ENCODE results near the gene FCRL5.
"Not testable (repeated sequence)": the region's sequence is repeated elsewhere in the genome, so short reads cannot be mapped to it uniquely, and the experiment has no call there.

Gene FCRL5

DNA sequence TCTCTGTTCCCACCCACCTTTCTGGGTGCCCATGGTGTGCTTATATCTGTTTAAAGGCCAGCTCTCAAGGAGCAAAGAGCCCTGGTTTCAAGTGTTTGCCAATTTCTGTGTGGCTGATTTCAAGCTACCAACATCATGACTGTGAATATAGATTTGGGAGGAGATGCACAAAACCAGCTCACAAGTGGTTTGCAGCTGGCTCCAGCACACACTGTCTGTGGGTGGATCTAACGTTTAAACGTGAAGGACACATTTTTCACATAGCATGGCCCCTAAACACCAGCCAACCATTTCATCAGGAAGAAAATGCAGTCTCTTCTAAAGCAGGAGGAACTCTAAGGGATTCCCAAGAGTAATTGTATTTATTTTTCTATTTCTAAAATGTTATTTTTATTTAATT lies 65.2 kb downstream of the FCRL5 start:
- DNase-seq (ENCODE audit: low read depth): no peak

DNA sequence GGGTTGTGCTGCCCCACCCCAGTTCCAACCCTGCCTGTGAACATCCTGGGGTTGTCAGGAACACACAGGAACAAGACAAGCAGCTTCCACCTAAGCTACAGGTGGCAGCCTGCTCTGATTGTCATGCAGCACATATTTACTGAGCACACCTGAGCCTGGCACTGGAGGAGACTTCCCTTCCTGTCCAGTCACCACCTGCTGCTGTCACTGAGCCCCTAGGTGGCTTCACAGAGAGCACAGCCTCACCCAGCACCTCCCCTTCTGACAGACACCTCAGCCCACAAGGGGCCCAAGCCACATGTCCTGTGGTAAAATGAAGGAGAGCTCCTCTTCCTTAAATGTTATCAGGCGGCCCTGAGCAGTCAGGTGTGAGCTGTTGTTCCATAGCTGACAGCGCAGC lies 65.9 kb downstream of the FCRL5 start:
- not testable (repeated sequence) for DNase-seq (ENCODE audit: low read depth)

DNA sequence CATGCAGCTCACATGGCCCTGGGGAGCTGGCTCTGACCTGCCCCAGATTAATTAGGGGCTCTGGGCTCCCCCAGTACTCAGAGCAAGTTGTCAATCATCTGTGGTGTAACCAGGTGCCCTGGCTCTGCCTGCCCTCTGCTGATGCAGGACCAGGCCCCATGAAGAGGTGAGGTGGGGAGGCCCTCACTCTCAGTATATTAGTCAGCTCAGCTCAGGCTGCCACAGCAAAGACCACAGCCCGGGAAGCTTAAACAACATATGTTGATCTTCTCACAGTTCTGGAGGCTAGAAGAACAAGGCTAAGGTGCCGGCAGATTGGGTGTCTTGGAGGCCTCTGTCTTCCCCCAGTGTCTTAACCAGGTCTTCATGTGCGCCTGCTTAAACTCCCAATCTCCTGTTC lies 66.5 kb downstream of the FCRL5 start:
- DNase-seq (ENCODE audit: low read depth): no peak

DNA sequence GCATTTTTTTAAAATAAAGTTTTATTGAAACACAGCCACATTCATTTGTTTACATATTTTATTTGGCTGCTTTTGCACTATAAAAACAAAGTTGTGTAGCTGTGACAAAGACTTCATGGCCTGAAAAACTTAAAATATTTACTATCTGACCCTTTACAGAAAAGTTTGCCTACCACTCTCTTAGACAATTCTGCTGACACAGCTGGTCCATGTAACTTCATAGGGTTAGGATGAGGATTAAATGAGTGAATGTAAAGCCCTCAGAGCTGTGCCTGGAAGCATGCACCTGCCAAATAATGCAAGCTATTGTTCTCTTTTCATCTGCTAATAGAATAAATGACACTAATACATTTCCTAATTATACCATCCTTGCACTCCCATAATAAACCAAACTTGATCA lies 67.7 kb downstream of the FCRL5 start:
- DNase-seq (ENCODE audit: low read depth): no peak

DNA sequence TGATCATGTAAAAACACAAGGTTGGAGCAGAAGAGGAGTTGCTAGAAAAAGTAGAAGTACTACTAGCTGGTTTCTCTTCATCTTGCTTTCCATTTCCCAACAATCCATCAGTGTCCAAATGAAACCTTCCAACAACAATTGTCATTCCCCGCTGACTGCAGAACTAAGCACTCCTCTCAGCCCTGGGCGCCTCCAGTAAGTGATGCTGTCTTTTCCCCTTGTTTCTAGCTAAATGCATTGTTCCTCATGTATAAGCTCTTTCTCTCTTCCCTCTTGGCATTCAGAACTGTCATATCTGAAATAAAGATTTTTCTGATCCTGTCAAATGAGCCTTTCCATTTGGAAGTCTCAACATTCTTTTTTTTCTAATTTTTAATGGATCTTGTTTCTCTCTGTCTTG lies 68.7 kb downstream of the FCRL5 start:
- no peak for DNase-seq (ENCODE audit: low read depth)

DNA sequence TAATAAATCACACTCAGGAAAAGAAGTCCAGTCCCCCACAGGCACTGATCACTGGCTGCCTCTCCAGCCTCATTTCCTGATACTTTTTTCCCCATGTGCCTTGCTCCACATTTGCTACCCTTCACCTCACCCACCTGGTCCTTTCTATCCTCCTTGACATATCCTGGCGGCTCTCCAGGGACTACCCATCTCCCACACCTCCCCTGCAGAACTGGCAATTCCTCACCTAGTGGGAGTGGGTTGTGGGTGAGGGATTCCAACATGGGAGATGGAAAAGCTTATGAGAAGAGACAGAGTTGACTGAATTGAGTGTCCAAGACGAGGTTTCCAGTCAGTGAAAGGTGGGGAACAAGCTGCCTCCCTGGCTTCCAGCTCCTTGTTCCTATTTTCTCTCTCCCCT lies 69.6 kb downstream of the FCRL5 start:
- no peak for DNase-seq (ENCODE audit: low read depth)

DNA sequence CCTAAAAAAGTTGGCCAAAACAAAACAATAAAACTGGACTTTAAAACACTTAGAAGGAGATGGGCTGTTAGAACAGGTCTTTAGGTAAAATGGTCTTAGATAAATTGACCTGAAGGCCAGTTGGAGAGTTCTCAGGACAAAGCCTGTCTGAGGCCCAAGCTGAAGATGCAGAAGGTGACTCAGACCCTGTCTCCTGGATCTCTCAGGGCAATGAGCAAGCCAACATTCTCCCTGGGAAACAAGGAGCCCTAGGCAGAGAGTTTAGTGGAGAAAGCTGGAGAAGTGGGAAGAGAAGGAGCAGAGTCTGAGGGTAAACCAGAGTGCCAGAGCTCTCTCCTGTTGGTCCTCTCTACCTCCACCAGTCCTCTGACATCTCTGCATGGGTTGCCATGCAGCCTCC lies 70.1 kb downstream of the FCRL5 start:
- DNase-seq (ENCODE audit: low read depth): no peak

DNA sequence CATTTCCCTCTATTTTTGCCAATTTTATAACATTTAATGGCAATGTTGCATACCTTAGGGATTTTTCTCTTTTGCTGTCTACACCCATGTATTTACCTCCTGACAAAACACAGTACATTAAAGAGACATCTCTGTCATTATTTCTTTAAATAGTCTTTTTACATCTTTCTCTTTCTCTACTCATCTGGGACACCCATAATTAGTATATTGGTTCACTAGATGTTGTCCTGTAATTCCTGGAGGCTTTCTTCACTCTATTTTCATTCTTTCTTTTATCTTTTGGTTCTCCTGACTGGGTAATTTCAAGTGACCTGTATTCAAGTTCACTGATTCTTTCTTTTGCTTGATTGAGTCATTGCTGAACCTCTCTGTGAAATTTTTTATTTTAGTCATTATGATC lies 74.3 kb downstream of the FCRL5 start:
- DNase-seq (ENCODE audit: low read depth): no peak

DNA sequence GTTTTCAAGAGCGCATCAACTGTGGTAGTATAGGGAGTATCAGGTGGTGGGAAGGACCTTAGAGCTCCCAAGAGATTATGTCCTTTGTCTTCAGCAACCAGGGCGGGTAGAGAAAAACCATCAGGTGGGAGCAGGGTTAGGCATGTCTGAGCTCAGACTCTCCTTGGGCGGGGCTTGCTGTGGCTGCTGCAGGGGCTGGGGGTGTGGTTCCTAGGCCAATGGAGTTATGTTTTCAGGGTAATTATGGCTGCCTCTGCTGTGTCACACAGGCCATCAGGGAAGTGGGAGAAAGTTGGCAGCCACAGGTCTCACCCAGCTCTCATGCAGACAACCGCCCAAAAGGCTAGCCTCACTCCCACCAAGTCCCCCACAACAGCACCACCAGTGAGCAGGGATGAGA lies 74.9 kb downstream of the FCRL5 start:
- no peak for DNase-seq (ENCODE audit: low read depth)

DNA sequence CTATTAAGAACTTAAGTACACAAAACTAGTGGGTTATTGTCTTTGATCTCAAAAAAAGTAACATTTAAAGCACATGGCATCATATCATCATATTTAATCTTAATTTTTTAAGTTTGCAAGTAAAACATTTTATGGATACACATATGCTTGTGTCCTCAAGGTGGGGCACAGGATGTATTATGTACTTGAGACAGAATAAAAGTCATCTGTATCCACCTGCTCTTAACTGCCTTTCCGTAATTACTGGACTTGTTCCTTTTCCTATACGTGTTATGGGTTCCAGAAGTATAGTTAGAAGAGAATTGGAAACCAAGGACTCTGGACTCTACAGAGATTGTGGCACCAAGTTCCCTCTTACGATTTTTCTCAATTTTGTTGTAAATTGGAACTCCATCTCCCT lies 79.4 kb downstream of the FCRL5 start:
- no peak for DNase-seq (ENCODE audit: low read depth)

DNA sequence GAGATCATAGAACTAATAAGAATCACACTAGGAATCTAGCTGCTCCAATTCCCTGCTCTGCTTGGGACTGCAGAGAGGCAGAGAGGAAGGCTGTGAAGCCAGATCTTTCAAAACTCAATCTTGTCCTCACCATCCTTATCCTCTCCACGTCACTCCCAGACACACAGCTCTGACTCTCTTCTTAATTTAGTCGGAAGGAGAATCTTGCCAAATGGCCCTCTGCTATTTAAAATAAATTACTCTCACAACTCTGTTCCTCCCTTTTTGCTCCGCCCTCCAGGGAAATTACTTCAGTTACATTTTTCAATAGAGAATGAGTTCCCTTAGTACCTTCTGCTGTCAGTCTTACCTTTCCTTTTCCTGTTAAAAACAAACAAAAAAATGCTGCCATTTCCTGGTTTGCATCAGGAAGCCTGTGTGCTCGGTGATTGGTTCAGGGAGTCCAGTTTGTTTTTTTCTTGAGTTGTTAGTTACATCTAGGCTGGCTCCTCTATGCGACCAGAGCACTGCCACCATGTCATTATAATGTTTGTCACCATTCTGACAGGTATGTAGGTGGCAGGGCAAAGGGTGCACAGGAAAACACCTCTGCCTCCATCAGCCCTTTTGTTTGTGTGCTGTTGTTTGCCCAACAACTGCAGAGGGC lies 80.1 kb downstream of the FCRL5 start:
- no peak for DNase-seq (ENCODE audit: low read depth)

DNA sequence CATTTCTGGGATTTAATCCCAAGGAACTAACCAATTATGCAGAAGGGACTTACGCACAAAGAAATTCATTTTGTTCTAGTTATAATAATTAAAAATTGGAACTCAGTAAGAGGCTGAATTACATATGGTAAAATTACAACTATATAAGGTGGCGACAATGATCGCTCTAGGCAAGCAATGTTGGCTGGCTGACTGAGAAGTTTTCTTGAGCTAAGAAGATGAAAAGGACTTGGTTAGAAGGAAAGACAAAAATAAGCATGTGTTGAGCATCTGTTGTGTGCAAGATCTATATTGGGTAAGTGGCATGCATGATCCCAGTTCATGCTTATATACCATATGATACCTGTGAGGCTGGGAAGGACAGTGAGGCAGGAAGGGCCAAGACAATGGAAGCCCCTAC lies 80.8 kb downstream of the FCRL5 start:
- no peak for DNase-seq (ENCODE audit: low read depth)

DNA sequence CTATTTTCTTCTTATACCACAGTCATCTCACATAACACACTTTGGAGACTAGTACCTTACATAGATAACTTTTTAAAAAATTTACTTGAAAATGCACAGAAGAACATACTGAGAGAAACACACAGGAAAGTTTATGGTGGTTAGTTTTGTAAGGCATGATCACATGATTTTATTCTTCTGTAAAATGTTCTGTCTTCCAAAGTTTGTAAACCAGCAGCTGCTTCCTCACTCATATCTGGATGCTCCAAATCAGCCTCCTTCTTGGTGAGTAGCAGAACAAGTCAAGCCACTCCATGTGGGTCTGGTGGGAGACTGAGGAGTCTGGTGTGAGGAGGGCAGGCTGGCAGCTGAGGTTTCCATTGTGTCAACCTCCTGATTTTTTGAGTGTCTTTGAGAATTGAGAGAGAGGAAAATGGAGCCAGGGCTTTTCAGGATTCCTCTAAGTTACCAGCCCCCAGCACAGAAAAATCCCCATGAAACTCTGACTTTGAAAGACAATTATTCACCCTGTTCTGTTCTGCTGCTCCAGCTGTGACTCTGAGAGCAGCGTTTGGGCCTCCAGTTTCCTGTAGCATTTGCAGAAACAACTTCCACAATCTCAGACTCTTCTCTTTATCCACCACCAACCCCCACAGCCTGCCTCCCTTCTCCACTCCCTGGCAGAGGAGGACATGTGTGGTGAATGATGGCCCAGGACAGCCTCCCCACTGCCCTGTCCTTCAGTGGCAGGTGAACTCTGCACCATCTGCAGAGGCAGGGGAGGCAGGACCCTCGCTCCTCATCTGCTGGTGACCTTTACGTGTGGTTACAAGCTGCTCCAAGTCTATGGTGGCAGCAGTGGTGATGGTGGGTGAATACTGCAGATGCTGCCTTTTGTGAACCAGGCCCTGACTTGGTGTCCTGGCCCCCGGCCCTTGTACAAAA lies 82.3 kb downstream of the FCRL5 start:
- DNase-seq (ENCODE audit: low read depth): no peak

DNA sequence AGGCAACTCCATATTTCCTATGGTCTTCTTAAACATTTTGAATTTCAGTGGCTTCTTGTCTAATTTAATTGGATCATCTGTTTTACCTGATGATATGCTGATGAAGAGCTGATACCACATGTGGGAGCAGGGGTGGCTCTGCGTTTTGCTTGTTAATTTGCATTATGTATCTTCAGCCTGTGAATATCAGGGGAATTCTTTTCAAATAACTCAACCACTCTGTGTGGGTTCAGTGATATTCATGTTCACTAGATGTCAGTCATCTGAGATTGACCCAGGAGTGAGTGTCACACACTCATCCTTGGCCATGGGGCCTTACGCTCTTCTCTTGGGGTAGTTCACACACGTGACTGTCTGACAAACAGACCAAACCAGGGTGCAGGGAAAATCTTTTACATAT lies 83.0 kb downstream of the FCRL5 start:
- DNase-seq (ENCODE audit: low read depth): no peak

DNA sequence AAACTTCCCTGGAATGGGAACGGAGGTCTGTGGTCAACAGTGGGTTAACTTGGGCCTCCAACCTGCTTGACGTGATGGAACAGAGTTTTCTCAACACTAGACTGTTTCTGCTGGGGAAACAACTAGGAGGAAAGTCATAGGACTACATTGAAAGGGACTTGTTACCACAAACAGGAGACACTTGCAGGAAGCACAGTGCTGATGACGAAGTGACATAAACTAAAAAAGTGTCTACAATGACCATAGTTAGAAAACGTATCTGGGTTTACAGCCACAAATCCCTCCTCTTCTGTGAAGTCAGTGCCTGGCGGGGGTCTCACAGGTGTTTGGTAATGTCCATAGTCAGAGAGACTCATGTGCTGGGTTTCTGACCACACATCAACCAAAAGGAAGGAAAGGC lies 86.3 kb downstream of the FCRL5 start:
- DNase-seq (ENCODE audit: low read depth): no peak

All from activated gamma-delta T cell treated with anti-CD3 and anti-CD28 coated beads, Interleukin-2, amount 50 U/mL, for 16 hours (primary cell).